ENCODE results near the gene MUL1. TPM values are rescaled to one million over a fixed set of nuclear protein-coding genes. Genes with fewer than 3 reads are reported as not detected.
A peak's percentile ranks its signal among the peaks of the same experiment; 100 is the strongest.

MUL1 gene
- total and polyA plus RNA-seq, 9 of the 15 experiments (the other 6 are each of a cell fraction or from before 2014, with no cell fraction given), result 10.4 to 32.9 (median 19.3) TPM

DNA sequence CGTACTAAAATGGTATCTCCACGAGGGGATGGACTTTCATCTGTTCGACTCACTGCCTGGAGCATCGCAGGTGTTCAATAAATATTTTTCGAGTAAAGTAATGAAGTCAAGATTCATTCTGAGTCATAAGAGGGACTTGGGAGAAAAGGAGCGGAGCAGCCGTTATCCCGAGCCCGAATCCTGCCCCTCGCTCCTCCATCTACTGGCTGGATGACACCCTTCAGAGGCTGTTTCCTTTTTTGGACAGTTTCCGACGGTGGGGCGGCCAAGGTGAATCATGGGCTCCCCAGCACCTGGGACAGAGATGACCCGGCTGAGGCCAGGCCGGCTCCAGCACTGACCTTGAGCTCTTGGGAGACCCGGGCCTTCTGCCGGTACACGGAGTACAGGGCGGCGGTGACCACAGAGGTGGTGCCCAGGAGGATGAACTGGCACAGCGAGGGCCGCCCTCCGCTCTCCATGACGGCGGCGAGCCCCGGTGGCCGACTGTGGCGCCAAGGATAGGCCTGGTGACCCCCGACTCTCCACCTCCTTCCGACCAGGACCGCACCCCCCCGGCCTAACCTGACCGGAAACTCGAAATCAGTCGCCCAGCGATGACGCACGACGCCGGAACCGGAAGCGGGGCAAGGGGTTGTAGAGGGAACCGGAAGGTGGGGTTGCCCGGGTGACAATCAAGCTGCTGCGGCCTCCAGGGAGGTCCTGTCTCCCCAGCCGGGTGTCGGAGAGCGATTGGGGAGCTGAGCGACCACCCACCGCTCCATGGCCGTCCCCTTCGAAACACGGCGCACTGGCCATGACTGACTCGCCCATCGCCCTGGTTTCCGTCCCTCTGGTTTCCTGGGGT, at the start of gene MUL1 (continued):
- TF ChIP-seq UBTF (IDR thresholded peaks at IDR 0.05; ENCODE audit: borderline replicate concordance in 1 of 2, low read depth in 2 of 2, low read length in 2 of 2) (0 out of 4 replicates have a peak, but pooled peaks of 1 of the 2 experiments have one; percentile 62), ZBED1 (IDR thresholded peaks at IDR 0.05) (no peak), OTX1 (CRISPR knock-in tag; IDR thresholded peaks at IDR 0.05) (no peak), EWSR1 (IDR thresholded peaks at IDR 0.05; ENCODE audit: borderline replicate concordance, low read depth, partially characterized antibody) (no peak), ARID3B (CRISPR knock-in tag; IDR thresholded peaks at IDR 0.05; ENCODE audit: borderline replicate concordance) (no peak), RFX5 (IDR thresholded peaks at IDR 0.05; ENCODE audit: low read depth, low read length) (no peak), FOXK2 (conservative IDR thresholded peaks at IDR 0.05 in 1 of 2, IDR thresholded peaks at IDR 0.05 in 1 of 2; ENCODE audit: low read depth in 2 of 2) (peak in 1 of 2 experiments; percentile 75; a peak in 2 of 4 replicates), MBD2 (IDR thresholded peaks at IDR 0.05; ENCODE audit: borderline replicate concordance, low read depth) (peak; percentile 87), ZNF197 (CRISPR knock-in tag; IDR thresholded peaks at IDR 0.05; ENCODE audit: low read depth) (peak; percentile 59; the same call in 1 of the 2 replicates), SRSF9 (IDR thresholded peaks at IDR 0.05; ENCODE audit: borderline replicate concordance, low read depth, low read length) (no peak), CAMTA2 (CRISPR knock-in tag; conservative IDR thresholded peaks at IDR 0.05) (no peak), SIX5 (IDR thresholded peaks at IDR 0.05; ENCODE audit: borderline replicate concordance in 1 of 2, insufficient read depth in 1 of 2, low read depth in 1 of 2, low read length in 2 of 2) (peak in 1 of 2 experiments; percentile 51; a peak in 2 of 4 replicates)
- TF ChIP-seq, protein P1, sequence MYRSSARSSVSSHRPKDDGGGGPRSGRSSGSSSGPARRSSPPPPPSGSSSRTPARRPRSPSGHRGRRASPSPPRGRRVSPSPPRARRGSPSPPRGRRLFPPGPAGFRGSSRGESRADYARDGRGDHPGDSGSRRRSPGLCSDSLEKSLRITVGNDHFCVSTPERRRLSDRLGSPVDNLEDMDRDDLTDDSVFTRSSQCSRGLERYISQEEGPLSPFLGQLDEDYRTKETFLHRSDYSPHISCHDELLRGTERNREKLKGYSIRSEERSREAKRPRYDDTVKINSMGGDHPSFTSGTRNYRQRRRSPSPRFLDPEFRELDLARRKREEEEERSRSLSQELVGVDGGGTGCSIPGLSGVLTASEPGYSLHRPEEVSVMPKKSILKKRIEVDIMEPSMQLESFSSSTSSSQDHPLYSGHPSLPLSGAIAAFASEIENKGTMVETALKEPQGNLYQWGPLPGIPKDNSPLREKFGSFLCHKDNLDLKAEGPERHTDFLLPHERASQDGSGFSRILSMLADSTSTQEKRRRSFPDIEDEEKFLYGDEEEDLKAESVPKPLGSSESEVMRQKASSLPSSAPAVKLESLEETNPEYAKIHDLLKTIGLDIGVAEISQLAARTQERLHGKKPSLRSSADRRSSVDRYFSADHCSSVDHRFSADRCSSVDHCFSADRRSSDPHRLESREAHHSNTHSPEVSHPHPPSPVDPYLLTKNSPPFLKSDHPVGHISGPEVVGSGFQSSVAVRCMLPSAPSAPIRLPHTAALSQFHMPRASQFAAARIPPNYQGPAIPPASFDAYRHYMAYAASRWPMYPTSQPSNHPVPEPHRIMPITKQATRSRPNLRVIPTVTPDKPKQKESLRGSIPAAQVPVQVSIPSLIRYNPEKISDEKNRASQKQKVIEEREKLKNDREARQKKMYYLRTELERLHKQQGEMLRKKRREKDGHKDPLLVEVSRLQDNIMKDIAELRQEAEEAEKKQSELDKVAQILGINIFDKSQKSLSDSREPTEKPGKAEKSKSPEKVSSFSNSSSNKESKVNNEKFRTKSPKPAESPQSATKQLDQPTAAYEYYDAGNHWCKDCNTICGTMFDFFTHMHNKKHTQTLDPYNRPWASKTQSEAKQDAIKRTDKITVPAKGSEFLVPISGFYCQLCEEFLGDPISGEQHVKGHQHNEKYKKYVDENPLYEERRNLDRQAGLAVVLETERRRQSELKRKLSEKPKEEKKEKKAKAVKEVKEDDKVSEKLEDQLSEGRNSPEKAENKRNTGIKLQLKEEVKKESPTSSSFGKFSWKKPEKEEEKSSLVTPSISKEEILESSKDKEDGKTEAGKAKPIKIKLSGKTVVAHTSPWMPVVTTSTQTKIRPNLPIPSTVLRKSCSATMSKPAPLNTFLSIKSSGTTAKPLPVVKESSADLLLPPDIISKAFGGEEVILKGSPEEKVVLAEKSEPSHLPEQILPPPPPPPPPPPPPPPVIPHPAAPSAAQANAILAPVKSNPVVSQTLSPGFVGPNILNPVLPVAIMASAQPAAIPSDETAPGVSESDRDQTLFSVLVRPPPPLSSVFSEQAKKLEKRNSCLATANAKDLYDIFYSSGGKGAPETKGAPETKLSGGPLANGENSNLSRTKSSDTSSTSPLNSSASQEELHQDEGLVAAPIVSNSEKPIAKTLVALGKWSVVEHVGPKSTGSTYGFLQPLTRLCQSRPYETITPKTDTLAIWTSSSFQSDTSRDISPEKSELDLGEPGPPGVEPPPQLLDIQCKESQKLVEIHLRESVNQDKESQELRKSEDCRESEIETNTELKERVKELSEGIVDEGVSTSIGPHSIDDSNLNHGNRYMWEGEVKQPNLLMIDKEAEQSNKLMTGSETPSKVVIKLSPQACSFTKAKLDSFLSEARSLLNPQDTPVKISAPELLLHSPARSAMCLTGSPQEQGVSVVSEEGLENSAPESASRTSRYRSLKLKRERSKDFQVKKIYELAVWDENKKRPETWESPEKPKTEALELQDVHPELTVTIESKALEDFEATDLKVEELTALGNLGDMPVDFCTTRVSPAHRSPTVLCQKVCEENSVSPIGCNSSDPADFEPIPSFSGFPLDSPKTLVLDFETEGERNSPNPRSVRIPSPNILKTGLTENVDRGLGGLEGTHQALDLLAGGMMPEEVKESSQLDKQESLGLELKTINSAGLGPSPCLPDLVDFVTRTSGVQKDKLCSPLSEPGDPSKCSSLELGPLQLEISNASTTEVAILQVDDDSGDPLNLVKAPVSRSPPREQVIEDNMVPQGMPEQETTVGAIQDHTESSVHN (IDR thresholded peaks at IDR 0.05; ENCODE audit: borderline replicate concordance in 1 of 2, low read depth in 1 of 2), result no peak
